Mesodermal cell (in vitro differentiated cells): ENCODE data around the gene RSL24D1.
A peak's percentile ranks its signal among the peaks of the same experiment; 100 is the strongest.

Experiments used
- H3K27ac ChIP-seq: 2 replicates; pipeline ENCODE4 v1.7.0; 2013; ENCODE audit warnings: mild to moderate bottlenecking, low read depth, low read length, moderate library complexity; ENCODE audit not compliant: severe bottlenecking
- H3K36me3 ChIP-seq: 2 replicates; pipeline ENCODE4 v1.7.1; 2013; ENCODE audit warnings: mild to moderate bottlenecking, low read length, moderate library complexity; ENCODE audit not compliant: control insufficient read depth, insufficient read depth
- H3K4me1 ChIP-seq: one replicate; pipeline ENCODE4 v1.7.1; 2013; ENCODE audit warnings: mild to moderate bottlenecking, low read length; ENCODE audit not compliant: insufficient read depth, control insufficient read depth, poor library complexity, severe bottlenecking
- H3K4me3 ChIP-seq: 2 replicates; pipeline ENCODE4 v1.7.0; 2013; ENCODE audit warnings: low read length, control low read depth, mild to moderate bottlenecking; ENCODE audit not compliant: insufficient read depth, poor library complexity, severe bottlenecking; ENCODE audit errors: extremely low read depth
- H3K9me3 ChIP-seq: 2 replicates; pipeline ENCODE4 v1.7.1; 2013; ENCODE audit warnings: mild to moderate bottlenecking, low read length, moderate library complexity; ENCODE audit not compliant: control insufficient read depth
- WGBS, 2 experiments: methylation state at CpG; one replicate each; pipeline ENCODE4 v1.1.5; 2013; ENCODE audit warnings: missing lambda C conversion rate in 2 of 2; ENCODE audit not compliant: insufficient coverage in 2 of 2; 5-methylcytosine and 5-hydroxymethylcytosine counted together

The RSL24D1 gene

GRCh38 chr15:55204464-55204863 lies 7.7 kb upstream of the RSL24D1 start:
- no peaks in the 10 kb centered on the region for H3K9me3 ChIP-seq
- H3K4me1 ChIP-seq: no peaks in the 10 kb centered on the region
- no peaks in the 10 kb centered on the region for H3K36me3 ChIP-seq
- no peak overlapping the region for H3K4me3 ChIP-seq
- no peak overlapping the region for H3K27ac ChIP-seq
- WGBS, 2 experiments: 67% methylated on average over 1 of the region's 4 CpGs; no CpG with 5 or more reads in 1 of the 2 experiments

DNA sequence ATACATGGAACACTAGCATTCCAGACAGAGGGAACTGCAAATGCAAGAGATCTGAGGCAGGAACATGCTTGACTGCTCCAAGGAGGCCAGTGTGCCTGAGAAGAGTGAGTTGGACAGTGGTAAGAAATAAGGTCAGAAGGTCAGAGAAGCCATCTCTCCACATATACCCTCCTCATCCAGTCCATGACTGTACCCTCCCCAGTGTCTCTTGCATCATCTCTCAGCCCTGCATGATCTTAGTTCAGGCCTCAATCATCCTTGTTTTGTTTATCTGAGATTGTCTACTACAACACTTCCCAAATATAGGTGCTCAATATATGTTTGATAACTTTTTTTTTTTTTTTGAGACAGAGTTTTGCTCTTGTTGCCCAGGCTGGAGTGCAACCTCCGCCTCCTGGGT lies 5.5 kb upstream of the RSL24D1 start:
- no CpG with 5 or more reads among the region's 1 CpG for WGBS, 2 experiments
- Histone ChIP-seq H3K4me3 (no peak overlapping the region), H3K36me3 (no peaks in the 10 kb centered on the region), H3K27ac (no peak overlapping the region), H3K9me3 (no peaks in the 10 kb centered on the region), H3K4me1 (peaks cover 2% of the 10 kb centered on the region)

DNA sequence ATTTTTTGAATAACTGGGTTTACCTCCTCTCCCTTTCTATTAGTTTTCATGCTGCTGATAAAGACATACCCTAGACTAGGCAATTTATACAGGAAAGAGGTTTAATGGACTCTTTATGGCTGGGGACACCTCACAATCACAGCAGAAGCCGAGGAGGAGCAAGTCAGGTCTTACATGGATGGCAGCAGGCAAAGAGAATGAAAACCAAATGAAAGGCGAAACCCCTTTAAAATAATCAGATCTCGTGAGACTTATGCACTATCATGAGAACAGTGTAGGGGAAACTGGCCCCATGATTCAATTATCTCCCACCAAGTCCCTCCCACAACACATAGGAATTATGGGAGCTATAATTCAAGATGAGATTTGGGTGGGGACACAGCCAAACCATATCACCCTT lies 2.0 kb upstream of the RSL24D1 start:
- no peak overlapping the region for H3K27ac ChIP-seq
- H3K36me3 ChIP-seq: peaks cover 13% of the 10 kb centered on the region
- peaks cover 12% of the 10 kb centered on the region for H3K4me1 ChIP-seq
- no peak overlapping the region for H3K4me3 ChIP-seq
- whole genome bisulfite sequencing, 2 experiments: no CpG with 5 or more reads among the region's 3 CpGs
- no peaks in the 10 kb centered on the region for H3K9me3 ChIP-seq

DNA sequence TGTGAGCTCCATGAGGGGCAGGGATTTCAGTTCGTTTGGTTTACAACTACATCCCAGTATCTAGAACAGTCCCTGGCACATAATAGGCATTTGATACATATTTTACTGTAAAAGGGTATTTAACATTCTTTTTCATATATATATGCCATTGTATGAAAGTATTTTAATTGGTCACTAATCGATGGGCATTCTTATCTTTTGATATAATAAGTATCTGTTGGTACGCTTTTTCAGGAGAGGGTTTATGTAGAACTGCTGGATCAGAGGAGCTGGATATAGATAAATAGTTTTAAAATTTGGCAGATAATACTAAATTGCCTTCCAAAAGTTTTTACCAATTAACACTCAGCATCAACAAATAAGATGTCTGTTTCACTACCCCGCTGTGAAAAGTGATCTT lies 978 bp upstream of the RSL24D1 start:
- H3K9me3 ChIP-seq: no peaks in the 10 kb centered on the region
- WGBS, 2 experiments: 100% methylated on average over 2 of the region's 4 CpGs; no CpG with 5 or more reads in 1 of the 2 experiments
- peaks cover 13% of the 10 kb centered on the region for H3K36me3 ChIP-seq
- H3K27ac ChIP-seq: peak overlapping the region; percentile 97
- H3K4me1 ChIP-seq: peaks cover 12% of the 10 kb centered on the region
- H3K4me3 ChIP-seq: peak overlapping the region; percentile 85

DNA sequence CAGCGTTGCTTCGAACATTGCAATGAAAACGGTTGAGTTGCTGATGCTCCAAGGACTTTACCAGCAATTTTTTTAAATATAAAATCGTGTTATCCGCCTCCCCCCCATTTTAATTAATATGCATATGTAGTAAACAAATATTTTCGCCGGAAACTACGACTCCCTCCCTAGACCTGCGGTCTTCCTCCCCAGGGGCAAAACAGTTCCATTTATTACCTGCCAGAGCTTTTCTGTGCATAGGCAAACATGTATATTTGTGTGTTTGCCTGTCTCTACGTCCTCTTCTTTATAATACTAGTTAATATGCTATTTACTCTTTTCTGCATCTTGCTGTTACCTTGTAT lies 593 bp upstream of the RSL24D1 start:
- peak overlapping the region; percentile 97 for H3K27ac ChIP-seq
- H3K4me3 ChIP-seq: peak overlapping the region; percentile 85
- H3K4me1 ChIP-seq: peaks cover 12% of the 10 kb centered on the region
- 0% methylated on average over 2 of the region's 10 CpGs; no CpG with 5 or more reads in 1 of the 2 experiments for WGBS, 2 experiments
- H3K9me3 ChIP-seq: no peaks in the 10 kb centered on the region
- peaks cover 16% of the 10 kb centered on the region for H3K36me3 ChIP-seq

DNA sequence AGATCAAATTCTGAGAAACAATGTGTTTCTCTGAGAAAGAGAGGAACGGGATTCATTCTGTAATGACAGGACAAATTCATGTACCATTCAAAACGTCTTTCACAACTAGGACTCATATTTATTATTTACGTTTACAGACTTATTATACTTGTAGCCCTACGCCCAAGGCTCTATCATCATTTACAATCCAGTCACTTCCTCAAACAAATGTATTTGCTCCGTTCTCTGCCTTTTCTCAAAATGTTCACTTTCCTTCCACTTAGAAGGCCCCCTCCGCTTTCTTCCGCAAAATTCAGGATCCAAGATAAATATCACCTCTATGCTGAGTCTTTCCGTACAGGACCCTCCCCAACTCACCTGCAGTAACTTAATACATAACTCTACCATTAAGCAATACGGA lies 745 bp downstream of the RSL24D1 start:
- Histone ChIP-seq H3K9me3 (no peaks in the 10 kb centered on the region), H3K4me1 (peaks cover 12% of the 10 kb centered on the region), H3K4me3 (peak overlapping the region; percentile 85), H3K36me3 (peaks cover 30% of the 10 kb centered on the region), H3K27ac (peak overlapping the region; percentile 97)
- WGBS, 2 experiments: 0 to 1% methylated on average over 7 to 8 of the region's 9 CpGs

GRCh38 chr15:55194256-55194655 lies 2.5 kb downstream of the RSL24D1 start:
- H3K9me3 ChIP-seq: no peaks in the 10 kb centered on the region
- H3K4me1 ChIP-seq: peaks cover 12% of the 10 kb centered on the region
- H3K4me3 ChIP-seq: no peak overlapping the region
- peaks cover 40% of the 10 kb centered on the region for H3K36me3 ChIP-seq
- no peak overlapping the region for H3K27ac ChIP-seq

DNA sequence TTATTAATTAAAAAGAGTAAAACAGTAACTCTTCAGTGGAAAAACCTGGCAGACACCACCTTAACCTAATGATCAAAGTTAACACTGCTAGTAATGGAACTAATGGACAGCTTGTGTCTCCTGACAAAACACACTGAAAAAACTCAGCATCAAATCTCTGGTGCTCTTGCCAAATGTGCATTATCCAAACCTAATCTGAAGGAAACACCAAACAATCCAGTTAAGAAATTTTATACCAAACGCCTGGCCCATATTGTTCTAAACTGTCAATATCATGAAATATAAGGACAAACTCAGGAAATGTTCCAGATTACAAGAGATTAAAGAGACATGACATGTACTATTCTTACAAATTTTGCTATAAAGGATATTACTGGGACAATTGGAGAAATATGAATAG lies 10.4 kb downstream of the RSL24D1 start:
- H3K4me3 ChIP-seq: no peak overlapping the region
- no peaks in the 10 kb centered on the region for H3K4me1 ChIP-seq
- no CpG with 5 or more reads among the region's 1 CpG for WGBS, 2 experiments
- no peaks in the 10 kb centered on the region for H3K9me3 ChIP-seq
- H3K36me3 ChIP-seq: peaks cover 59% of the 10 kb centered on the region
- no peak overlapping the region for H3K27ac ChIP-seq

GRCh38 chr15:55183679-55184078 lies 13.1 kb downstream of the RSL24D1 start:
- H3K4me3 ChIP-seq: no peak overlapping the region
- no peaks in the 10 kb centered on the region for H3K4me1 ChIP-seq
- 90% methylated on average over 1 of the region's 2 CpGs; no CpG with 5 or more reads in 1 of the 2 experiments for WGBS, 2 experiments
- no peak overlapping the region for H3K27ac ChIP-seq
- H3K9me3 ChIP-seq: no peaks in the 10 kb centered on the region
- peaks cover 64% of the 10 kb centered on the region for H3K36me3 ChIP-seq

GRCh38 chr15:55179141-55179540 lies 17.6 kb downstream of the RSL24D1 start:
- Histone ChIP-seq H3K4me3 (no peak overlapping the region), H3K27ac (no peak overlapping the region), H3K4me1 (no peaks in the 10 kb centered on the region), H3K9me3 (no peaks in the 10 kb centered on the region), H3K36me3 (peaks cover 57% of the 10 kb centered on the region)

GRCh38 chr15:55170361-55170760 lies 26.4 kb downstream of the RSL24D1 start:
- Histone ChIP-seq H3K36me3 (no peaks in the 10 kb centered on the region), H3K4me1 (no peaks in the 10 kb centered on the region), H3K4me3 (no peak overlapping the region), H3K9me3 (no peaks in the 10 kb centered on the region), H3K27ac (no peak overlapping the region)
- no CpG with 5 or more reads among the region's 4 CpGs for WGBS, 2 experiments
